K562 (cell line): Measurements from ENCODE around the gene ZSWIM3. TPM values are rescaled to one million over a fixed set of nuclear protein-coding genes. Genes with fewer than 3 reads are reported as not detected.

Experiments used
- ADNP ChIP-seq: fragments of 200-800 bp; sonication (Bioruptor generic); IDR thresholded peaks from 2 replicates; pipeline ENCODE4 v1.6.1; 2016; ENCODE audit warnings: missing genetic modification characterization, missing compliant biosample characterization
- ARID2 ChIP-seq: fragments of 450-650 bp; IDR thresholded peaks from 2 replicates; pipeline ENCODE4 v1.6.1; 2017; ENCODE audit warnings: antibody characterized with exemption, mild to moderate bottlenecking
- ARID3B ChIP-seq: fragments of 250-450 bp; sonication (Bioruptor Pico); IDR thresholded peaks from 2 replicates; pipeline ENCODE4 v1.4.0; 2020; ENCODE audit warnings: borderline replicate concordance
- ETV5 ChIP-seq: sonication (generic); formaldehyde crosslinking; IDR thresholded peaks from 2 replicates; pipeline ENCODE4 v1.4.0; 2020; ENCODE audit warnings: low read depth, mild to moderate bottlenecking, missing genetic modification reagents
- FOXM1 ChIP-seq, 2 experiments: fragments of 450-650 bp in 1 of 2; sonication (generic) in 1 of 2; formaldehyde crosslinking in 1 of 2; IDR thresholded peaks; 2 replicates each; pipeline versions ENCODE4 v1.6.1 to v1.9.0; 2017 to 2022; ENCODE audit warnings: low read depth in 2 of 2, mild to moderate bottlenecking in 2 of 2, missing genetic modification reagents in 1 of 2, moderate library complexity in 1 of 2
- GABPA ChIP-seq: fragments of 200-800 bp; sonication (Bioruptor generic); conservative IDR thresholded peaks from 2 replicates; pipeline ENCODE4 v1.6.1; 2016; ENCODE audit warnings: low read depth, missing genetic modification characterization, missing compliant biosample characterization
- GMEB1 ChIP-seq: fragments of 250-450 bp; sonication (Bioruptor Pico); IDR thresholded peaks from 2 replicates; pipeline ENCODE4 v1.4.0; 2020; ENCODE audit warnings: mild to moderate bottlenecking
- HBP1 ChIP-seq: fragments of 450-650 bp; formaldehyde crosslinking; IDR thresholded peaks from 2 replicates; pipeline ENCODE4 v1.4.0; 2022; ENCODE audit warnings: missing genetic modification characterization
- HMG20B ChIP-seq: fragments of 250-450 bp; sonication (Bioruptor Pico); IDR thresholded peaks from 2 replicates; pipeline ENCODE4 v1.5.0; 2021; ENCODE audit warnings: mild to moderate bottlenecking
- L3MBTL2 ChIP-seq: fragments of 450-650 bp; IDR thresholded peaks from 2 replicates; pipeline ENCODE4 v1.6.1; 2016; ENCODE audit warnings: mild to moderate bottlenecking, moderate library complexity
- MNT ChIP-seq, 2 experiments: fragments of 450-650 bp; conservative IDR thresholded peaks; 2 replicates each; pipeline ENCODE4 v1.6.1; 2017; ENCODE audit warnings: mild to moderate bottlenecking in 2 of 2, moderate library complexity in 2 of 2
- MYNN ChIP-seq, 2 experiments: sonication (generic); formaldehyde crosslinking in 1 of 2; IDR thresholded peaks; 2 replicates each; pipeline versions ENCODE4 v1.5.0 to v1.6.1; 2016 to 2020; ENCODE audit warnings: antibody characterized with exemption in 1 of 2, missing genetic modification reagents in 1 of 2
- NFRKB ChIP-seq: fragments of 450-650 bp; IDR thresholded peaks from 2 replicates; pipeline ENCODE4 v1.6.1; 2016; ENCODE audit warnings: low read depth
- RUNX1 ChIP-seq: sonication (generic); IDR thresholded peaks from 2 replicates; pipeline ENCODE4 v1.6.1; 2016; ENCODE audit warnings: antibody characterized with exemption, low read depth
- SETDB1 ChIP-seq: IDR thresholded peaks from one replicate; pipeline ENCODE4 v1.6.1; 2012; ENCODE audit warnings: low read length, control low read depth, inconsistent platforms
- SP2 ChIP-seq: IDR thresholded peaks from 2 replicates; pipeline ENCODE4 v1.6.1; 2011; ENCODE audit warnings: mild to moderate bottlenecking, low read depth, low read length, moderate library complexity; ENCODE audit not compliant: poor library complexity, severe bottlenecking; ENCODE audit errors: extremely low read depth
- ZBED1 ChIP-seq: IDR thresholded peaks from 2 replicates; pipeline ENCODE4 v1.6.1; 2014
- ZC3H11A ChIP-seq: IDR thresholded peaks from 2 replicates; pipeline ENCODE4 v1.6.1; 2012; ENCODE audit warnings: low read depth, low read length, improper control_type of control experiment
- ZFX ChIP-seq: sonication (generic); formaldehyde crosslinking; IDR thresholded peaks from 2 replicates; pipeline ENCODE4 v1.8.0; 2022; ENCODE audit warnings: mild to moderate bottlenecking, missing genetic modification reagents, moderate library complexity
- ZNF324 ChIP-seq: fragments of 250-450 bp; sonication (Bioruptor Pico); IDR thresholded peaks from 2 replicates; pipeline ENCODE4 v1.4.0; 2020; ENCODE audit warnings: mild to moderate bottlenecking
- polyA plus RNA-seq, 8 experiments: library from polyadenylated mRNA; depleted of rRNA in 4 of 8; stranded (reverse) in 5 of 8; unstranded in 3 of 8; fragments of >200 nt; fragmentation: Nextera tagmentation in 2 of 8; fragmentation: Illumina TruSeq in 1 of 8; extraction: Ambion mirVana in 2 of 8; extraction: Trizol in 1 of 8; gene quantifications; 2 replicates each; pipeline versions ENCODE4 v1.2.1 to v1.2.3, GENCODE V29; 2011 to 2014; ENCODE audit warnings: inconsistent platforms in 1 of 8, missing spikeins in 1 of 8
- total RNA-seq, 7 experiments: library from RNA; depleted of rRNA in 6 of 7; stranded (reverse); fragments of >200 nt in 6 of 7; fragmentation: Illumina TruSeq in 2 of 7; extraction: Trizol in 2 of 7; gene quantifications; 2 replicates each; pipeline versions ENCODE4 v1.2.1 to v1.2.3, GENCODE V29; 2011 to 2021; ENCODE audit warnings: low replicate concordance in 1 of 7

ZSWIM3 gene
- total and polyA plus RNA-seq, 9 of the 15 experiments (the other 6 are each of a cell fraction or from before 2014, with no cell fraction given) = 1.7 to 4.3 (median 2.9) TPM

GRCh38 chr20:45857114-45857881 is at the start of gene ZSWIM3, which contains the start of gene ACOT8 (continued):
- TF ChIP-seq HBP1 (CRISPR knock-in tag) (0 out of 2 replicates have a peak, but pooled peaks have one; percentile 35), ARID2 (no peak), SETDB1 (no peak), ETV5 (CRISPR knock-in tag) (peak; percentile 65; the same call in 1 of the 2 replicates), HMG20B (CRISPR knock-in tag) (no peak), L3MBTL2 (peak; percentile 63), ZNF324 (CRISPR knock-in tag) (no peak), RUNX1 (no peak), ZBED1 (no peak), ZFX (peak; percentile 75), MYNN (IDR thresholded peaks at IDR 0.05) (no peak), MYNN (CRISPR knock-in tag; IDR thresholded peaks at IDR 0.05) (no peak), ZC3H11A (no peak), ADNP (no peak), NFRKB (peak; percentile 42; the same call in 1 of the 2 replicates), GABPA (tag) (peak; percentile 98), FOXM1 (IDR thresholded peaks at IDR 0.05; ENCODE audit: low read depth) (peak; percentile 67), FOXM1 (CRISPR knock-in tag; IDR thresholded peaks at IDR 0.05; ENCODE audit: low read depth) (no peak), MNT (conservative IDR thresholded peaks at IDR 0.05) (peak; percentile 53 to 76), GMEB1 (no peak), SP2 (peak; percentile 98), ARID3B (0 out of 2 replicates have a peak, but pooled peaks have one; percentile 70)
